ENCODE measurements around the gene JMJD4.
A peak's percentile ranks its signal among the peaks of the same experiment; 100 is the strongest.

DNA sequence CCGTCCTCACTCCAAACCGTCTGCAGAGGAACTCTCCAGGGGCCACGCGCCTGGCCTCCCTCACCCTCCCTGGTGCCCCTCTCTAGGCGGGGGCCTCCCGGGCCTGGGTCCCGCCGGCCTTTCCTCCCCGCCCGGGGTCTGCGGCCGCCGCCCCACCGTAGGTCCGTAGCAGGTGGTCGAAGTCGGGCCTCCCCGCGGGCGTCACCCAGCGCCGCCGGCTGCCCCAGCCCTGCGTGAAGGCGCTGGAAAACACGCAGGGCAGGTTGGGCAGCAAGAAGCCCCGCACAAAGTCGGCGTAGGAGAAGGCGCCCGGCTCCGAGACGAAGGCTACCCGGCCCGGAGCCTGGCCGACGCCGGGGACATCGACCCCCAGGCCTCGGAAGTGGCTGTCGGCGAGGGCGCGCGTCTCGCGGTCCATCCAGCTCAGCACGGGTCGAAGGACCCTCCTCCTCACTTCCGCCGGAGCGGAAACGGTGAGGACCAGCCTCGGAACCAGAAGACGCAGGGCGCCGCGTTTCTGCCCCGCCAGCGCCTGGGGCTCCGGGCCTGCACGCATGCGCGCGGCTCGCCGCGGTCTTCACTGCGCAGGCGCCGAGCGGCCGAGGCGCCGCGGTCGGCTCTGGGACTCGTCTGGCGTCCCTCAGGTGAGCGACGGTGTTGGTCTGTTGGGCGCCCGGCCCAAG lies at the start of gene JMJD4, which contains the start of gene SNAP47:
- TF ChIP-seq, protein P1, sequence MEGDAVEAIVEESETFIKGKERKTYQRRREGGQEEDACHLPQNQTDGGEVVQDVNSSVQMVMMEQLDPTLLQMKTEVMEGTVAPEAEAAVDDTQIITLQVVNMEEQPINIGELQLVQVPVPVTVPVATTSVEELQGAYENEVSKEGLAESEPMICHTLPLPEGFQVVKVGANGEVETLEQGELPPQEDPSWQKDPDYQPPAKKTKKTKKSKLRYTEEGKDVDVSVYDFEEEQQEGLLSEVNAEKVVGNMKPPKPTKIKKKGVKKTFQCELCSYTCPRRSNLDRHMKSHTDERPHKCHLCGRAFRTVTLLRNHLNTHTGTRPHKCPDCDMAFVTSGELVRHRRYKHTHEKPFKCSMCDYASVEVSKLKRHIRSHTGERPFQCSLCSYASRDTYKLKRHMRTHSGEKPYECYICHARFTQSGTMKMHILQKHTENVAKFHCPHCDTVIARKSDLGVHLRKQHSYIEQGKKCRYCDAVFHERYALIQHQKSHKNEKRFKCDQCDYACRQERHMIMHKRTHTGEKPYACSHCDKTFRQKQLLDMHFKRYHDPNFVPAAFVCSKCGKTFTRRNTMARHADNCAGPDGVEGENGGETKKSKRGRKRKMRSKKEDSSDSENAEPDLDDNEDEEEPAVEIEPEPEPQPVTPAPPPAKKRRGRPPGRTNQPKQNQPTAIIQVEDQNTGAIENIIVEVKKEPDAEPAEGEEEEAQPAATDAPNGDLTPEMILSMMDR (IDR thresholded peaks at IDR 0.05; ENCODE audit: low read depth, low read length) = no peak
- TF ChIP-seq POLR2A (IDR thresholded peaks at IDR 0.05; ENCODE audit: extremely low read depth, insufficient read length) (peak; percentile 73), MYC (IDR thresholded peaks at IDR 0.05; ENCODE audit: low read depth, low read length) (peak; percentile 81)
- TF ChIP-seq, protein P2, sequence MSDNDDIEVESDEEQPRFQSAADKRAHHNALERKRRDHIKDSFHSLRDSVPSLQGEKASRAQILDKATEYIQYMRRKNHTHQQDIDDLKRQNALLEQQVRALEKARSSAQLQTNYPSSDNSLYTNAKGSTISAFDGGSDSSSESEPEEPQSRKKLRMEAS (IDR thresholded peaks at IDR 0.05; ENCODE audit: low read depth, low read length) = peak; percentile 65
